Measurements from ENCODE around the gene CASZ1.

CASZ1 gene

GRCh38 chr1:10835421-10835820 lies 39.0 kb upstream of the CASZ1 start:
- H3K27me3 ChIP-seq (ENCODE audit: low read length): no peaks in the 10 kb centered on the region
- H3K9me2 ChIP-seq (replicated peaks; ENCODE audit: insufficient read depth, low read length): no peaks in the 10 kb centered on the region
- H3K9ac ChIP-seq (ENCODE audit: low read length): no peak overlapping the region
- H3K9me3 ChIP-seq (ENCODE audit: insufficient read depth, low read length): no peaks in the 10 kb centered on the region
- no peaks in the 10 kb centered on the region for H3K36me3 ChIP-seq (ENCODE audit: low read length)
- no peak overlapping the region for H3K27ac ChIP-seq (ENCODE audit: low read depth, low read length)
- H4K20me1 ChIP-seq (ENCODE audit: low read depth, low read length): no peaks in the 10 kb centered on the region
- H3K4me3 ChIP-seq (ENCODE audit: insufficient read depth, low read length, poor library complexity, severe bottlenecking): no peak overlapping the region
- H3K79me2 ChIP-seq (ENCODE audit: insufficient read depth, low read length): no peaks in the 10 kb centered on the region
- TF ChIP-seq EZH2phosphoT487 (conservative IDR thresholded peaks at IDR 0.05; ENCODE audit: low read length): no peak
- TF ChIP-seq, protein P1, sequence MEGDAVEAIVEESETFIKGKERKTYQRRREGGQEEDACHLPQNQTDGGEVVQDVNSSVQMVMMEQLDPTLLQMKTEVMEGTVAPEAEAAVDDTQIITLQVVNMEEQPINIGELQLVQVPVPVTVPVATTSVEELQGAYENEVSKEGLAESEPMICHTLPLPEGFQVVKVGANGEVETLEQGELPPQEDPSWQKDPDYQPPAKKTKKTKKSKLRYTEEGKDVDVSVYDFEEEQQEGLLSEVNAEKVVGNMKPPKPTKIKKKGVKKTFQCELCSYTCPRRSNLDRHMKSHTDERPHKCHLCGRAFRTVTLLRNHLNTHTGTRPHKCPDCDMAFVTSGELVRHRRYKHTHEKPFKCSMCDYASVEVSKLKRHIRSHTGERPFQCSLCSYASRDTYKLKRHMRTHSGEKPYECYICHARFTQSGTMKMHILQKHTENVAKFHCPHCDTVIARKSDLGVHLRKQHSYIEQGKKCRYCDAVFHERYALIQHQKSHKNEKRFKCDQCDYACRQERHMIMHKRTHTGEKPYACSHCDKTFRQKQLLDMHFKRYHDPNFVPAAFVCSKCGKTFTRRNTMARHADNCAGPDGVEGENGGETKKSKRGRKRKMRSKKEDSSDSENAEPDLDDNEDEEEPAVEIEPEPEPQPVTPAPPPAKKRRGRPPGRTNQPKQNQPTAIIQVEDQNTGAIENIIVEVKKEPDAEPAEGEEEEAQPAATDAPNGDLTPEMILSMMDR (IDR thresholded peaks at IDR 0.05; ENCODE audit: insufficient read depth, low read length, poor library complexity, severe bottlenecking): no peak
- H2AFZ ChIP-seq (ENCODE audit: low read depth, low read length, severe bottlenecking): no peak overlapping the region
- H3K4me2 ChIP-seq (ENCODE audit: low read depth, low read length, poor library complexity, severe bottlenecking): no peak overlapping the region
- H3F3A ChIP-seq (ENCODE audit: insufficient read depth): no peaks in the 10 kb centered on the region

DNA sequence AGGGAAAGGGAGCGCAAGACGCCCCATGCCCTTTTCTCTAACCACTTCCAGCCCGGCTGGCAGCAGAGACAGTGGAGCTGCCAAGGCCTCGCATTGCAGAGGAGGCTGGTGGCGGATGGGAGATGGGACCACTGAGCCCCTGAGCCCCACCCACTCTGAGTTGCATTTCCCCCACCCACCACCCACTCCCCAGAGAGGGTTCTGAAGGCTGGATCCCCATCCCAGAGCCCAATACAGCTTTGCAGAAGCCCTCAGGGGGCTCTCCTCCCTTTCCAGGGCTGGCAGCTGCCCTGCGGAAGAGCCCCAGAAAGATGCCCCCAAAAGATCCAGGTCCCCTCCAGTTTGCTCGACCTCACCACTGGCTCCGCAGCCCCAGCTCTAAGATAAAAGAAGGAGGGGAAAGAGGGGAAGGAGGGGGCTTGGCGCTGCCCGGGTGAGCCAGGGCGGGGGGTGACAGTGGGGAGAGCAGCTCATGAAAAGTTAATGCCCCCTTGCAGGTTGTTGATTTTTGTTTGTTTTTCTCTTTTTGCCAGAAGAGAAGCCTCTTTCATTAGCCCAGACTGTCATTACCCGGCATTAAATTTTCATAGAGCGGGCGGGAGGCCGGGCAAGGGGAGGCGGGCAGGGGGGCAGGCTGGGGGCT lies 38.4 kb upstream of the CASZ1 start:
- H3K79me2 ChIP-seq (ENCODE audit: insufficient read depth, low read length): no peaks in the 10 kb centered on the region
- H3K36me3 ChIP-seq (ENCODE audit: low read length): no peaks in the 10 kb centered on the region
- H3K9me3 ChIP-seq (ENCODE audit: insufficient read depth, low read length): no peaks in the 10 kb centered on the region
- no peak overlapping the region for H3K27ac ChIP-seq (ENCODE audit: low read depth, low read length)
- H3K27me3 ChIP-seq (ENCODE audit: low read length): no peaks in the 10 kb centered on the region
- H2AFZ ChIP-seq (ENCODE audit: low read depth, low read length, severe bottlenecking): no peak overlapping the region
- no peaks in the 10 kb centered on the region for H3F3A ChIP-seq (ENCODE audit: insufficient read depth)
- no peak for TF ChIP-seq EZH2phosphoT487 (conservative IDR thresholded peaks at IDR 0.05; ENCODE audit: low read length)
- TF ChIP-seq, protein P1 (IDR thresholded peaks at IDR 0.05; ENCODE audit: insufficient read depth, low read length, poor library complexity, severe bottlenecking): no peak
- H3K4me3 ChIP-seq (ENCODE audit: insufficient read depth, low read length, poor library complexity, severe bottlenecking): no peak overlapping the region
- H4K20me1 ChIP-seq (ENCODE audit: low read depth, low read length): no peaks in the 10 kb centered on the region
- no peak overlapping the region for H3K9ac ChIP-seq (ENCODE audit: low read length)
- H3K4me2 ChIP-seq (ENCODE audit: low read depth, low read length, poor library complexity, severe bottlenecking): no peak overlapping the region
- no peaks in the 10 kb centered on the region for H3K9me2 ChIP-seq (replicated peaks; ENCODE audit: insufficient read depth, low read length)

DNA sequence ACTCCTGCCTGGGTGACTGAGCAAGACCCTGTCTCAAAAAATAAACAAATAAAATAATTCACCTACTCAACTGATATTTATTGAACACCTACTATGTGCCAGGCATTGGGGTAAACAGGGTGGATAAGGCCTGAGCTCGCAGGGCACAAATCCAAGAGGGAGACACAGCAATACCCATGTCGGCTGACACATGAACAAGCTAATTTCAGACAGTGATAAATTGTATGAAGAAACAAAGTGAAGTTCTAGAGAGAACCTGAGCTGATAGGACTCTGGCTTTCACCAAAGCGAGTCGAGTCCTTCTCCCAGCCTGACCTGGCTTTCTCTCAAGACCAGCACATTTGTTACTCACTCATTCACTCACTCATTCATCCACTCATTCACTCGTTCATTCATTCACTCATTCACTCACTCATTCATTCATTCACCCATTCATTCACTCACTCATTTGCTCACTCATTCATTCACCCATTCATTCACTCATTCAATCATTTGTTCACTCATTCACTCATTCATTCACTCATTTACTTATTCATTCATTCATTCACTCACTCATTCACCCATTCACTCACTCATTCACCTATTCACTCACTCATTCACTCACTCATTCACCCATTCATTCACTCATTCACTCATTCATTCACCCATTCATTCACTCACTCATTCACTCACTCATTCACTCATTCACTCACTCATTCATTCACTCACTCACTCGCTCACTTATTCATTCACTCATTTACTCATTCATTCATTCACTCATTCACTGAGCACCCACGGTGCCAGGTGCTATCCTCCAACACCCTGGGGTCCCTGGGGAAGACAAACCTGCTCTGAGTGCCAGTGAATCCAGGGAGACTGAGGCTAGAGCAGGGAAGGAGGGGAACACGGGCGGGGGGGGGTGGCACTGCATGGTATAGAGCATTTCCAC lies 37.4 kb upstream of the CASZ1 start:
- no peaks in the 10 kb centered on the region for H3K79me2 ChIP-seq (ENCODE audit: insufficient read depth, low read length)
- TF ChIP-seq, protein P1 (IDR thresholded peaks at IDR 0.05; ENCODE audit: insufficient read depth, low read length, poor library complexity, severe bottlenecking): no peak
- no peak for TF ChIP-seq EZH2phosphoT487 (conservative IDR thresholded peaks at IDR 0.05; ENCODE audit: low read length)
- no peaks in the 10 kb centered on the region for H3F3A ChIP-seq (ENCODE audit: insufficient read depth)
- no peak overlapping the region for H3K4me3 ChIP-seq (ENCODE audit: insufficient read depth, low read length, poor library complexity, severe bottlenecking)
- H3K9me3 ChIP-seq (ENCODE audit: insufficient read depth, low read length): no peaks in the 10 kb centered on the region
- H3K27ac ChIP-seq (ENCODE audit: low read depth, low read length): no peak overlapping the region
- H3K27me3 ChIP-seq (ENCODE audit: low read length): no peaks in the 10 kb centered on the region
- no peak overlapping the region for H2AFZ ChIP-seq (ENCODE audit: low read depth, low read length, severe bottlenecking)
- no peaks in the 10 kb centered on the region for H4K20me1 ChIP-seq (ENCODE audit: low read depth, low read length)
- H3K4me2 ChIP-seq (ENCODE audit: low read depth, low read length, poor library complexity, severe bottlenecking): no peak overlapping the region
- H3K9me2 ChIP-seq (replicated peaks; ENCODE audit: insufficient read depth, low read length): no peaks in the 10 kb centered on the region
- no peak overlapping the region for H3K9ac ChIP-seq (ENCODE audit: low read length)
- H3K36me3 ChIP-seq (ENCODE audit: low read length): no peaks in the 10 kb centered on the region
